SJCRH30 (cell line): ENCODE data around the gene AHNAK. TPM values are rescaled to one million over a fixed set of nuclear protein-coding genes. Genes with fewer than 3 reads are reported as not detected.
"Not testable (repeated sequence)": the region's sequence is repeated elsewhere in the genome, so short reads cannot be mapped to it uniquely, and the experiment has no call there.

Experiments
- DNase-seq, 2 experiments: peaks; one replicate each; pipeline ENCODE4 v3.0.0-alpha.2; 2015 to 2020
- H3K27ac ChIP-seq: fragments of 250-450 bp; sonication (Bioruptor Pico); 2 replicates; pipeline ENCODE4 v1.5.1; 2020; ENCODE audit warnings: mild to moderate bottlenecking, moderate library complexity
- H3K27me3 ChIP-seq: fragments of 250-450 bp; sonication (Bioruptor Pico); 2 replicates; pipeline ENCODE4 v1.5.1; 2020; ENCODE audit warnings: mild to moderate bottlenecking, moderate library complexity
- H3K36me3 ChIP-seq: fragments of 250-450 bp; sonication (Bioruptor Pico); 2 replicates; pipeline ENCODE4 v1.5.1; 2020; ENCODE audit warnings: mild to moderate bottlenecking, moderate library complexity
- H3K4me1 ChIP-seq: fragments of 250-450 bp; sonication (Bioruptor Pico); 2 replicates; pipeline ENCODE4 v1.5.1; 2020; ENCODE audit warnings: mild to moderate bottlenecking, moderate library complexity
- H3K4me3 ChIP-seq: fragments of 250-450 bp; sonication (Bioruptor Pico); 2 replicates; pipeline ENCODE4 v1.5.1; 2020; ENCODE audit warnings: mild to moderate bottlenecking, moderate library complexity
- H3K9me3 ChIP-seq: fragments of 250-450 bp; sonication (Bioruptor Pico); replicated peaks from 2 replicates; pipeline ENCODE4 v1.5.1; 2020; ENCODE audit warnings: mild to moderate bottlenecking, moderate library complexity
- total RNA-seq: library from RNA; depleted of rRNA; stranded (reverse); fragments of >200 nt; shearing (Covaris generic); gene quantifications from 2 replicates; pipeline ENCODE4 v1.2.3, GENCODE V29; 2014; rRNA removed

AHNAK gene
- total RNA-seq, 1 experiment from 2014 or later, result 10.3 TPM

GRCh38 chr11:62393735-62394134, 152.9 kb downstream of the AHNAK start:
- no peaks in the 10 kb centered on the region for H3K27me3 ChIP-seq
- no peak overlapping the region for H3K27ac ChIP-seq
- no peak overlapping the region for H3K4me3 ChIP-seq
- DNase-seq, result no peak
- peaks cover 7% of the 10 kb centered on the region for H3K4me1 ChIP-seq
- H3K36me3 ChIP-seq, result no peaks in the 10 kb centered on the region
- no peaks in the 10 kb centered on the region for H3K9me3 ChIP-seq

GRCh38 chr11:62393061-62393611, 153.5 kb downstream of the AHNAK start:
- no peak for DNase-seq
- no peaks in the 10 kb centered on the region for H3K27me3 ChIP-seq
- no peaks in the 10 kb centered on the region for H3K9me3 ChIP-seq
- H3K4me3 ChIP-seq, result no peak overlapping the region
- H3K4me1 ChIP-seq, result peaks cover under 1% of the 10 kb centered on the region
- no peaks in the 10 kb centered on the region for H3K36me3 ChIP-seq
- no peak overlapping the region for H3K27ac ChIP-seq

- Histone ChIP-seq H3K9me3 (no peaks in the 10 kb centered on the region), H3K4me1 (no peaks in the 10 kb centered on the region), H3K27me3 (no peaks in the 10 kb centered on the region), H3K4me3 (no peak overlapping the region), H3K27ac (no peak overlapping the region), H3K36me3 (no peaks in the 10 kb centered on the region)
- no peak for DNase-seq
These were observed 154.1 kb downstream of the AHNAK start for GRCh38 chr11:62392506-62392905.

- H3K27ac ChIP-seq, result no peak overlapping the region
- H3K9me3 ChIP-seq, result no peaks in the 10 kb centered on the region
- no peak for DNase-seq
- no peaks in the 10 kb centered on the region for H3K27me3 ChIP-seq
- H3K4me1 ChIP-seq, result no peaks in the 10 kb centered on the region
- no peak overlapping the region for H3K4me3 ChIP-seq
- H3K36me3 ChIP-seq, result no peaks in the 10 kb centered on the region
These were observed 154.8 kb downstream of the AHNAK start for GRCh38 chr11:62391642-62392425.

GRCh38 chr11:62390722-62391121, 155.9 kb downstream of the AHNAK start:
- DNase-seq, result no peak
- Histone ChIP-seq H3K27me3 (no peaks in the 10 kb centered on the region), H3K36me3 (no peaks in the 10 kb centered on the region)

GRCh38 chr11:62390237-62390636, 156.4 kb downstream of the AHNAK start:
- no peak overlapping the region for H3K4me3 ChIP-seq
- DNase-seq, result no peak
- H3K4me1 ChIP-seq, result peaks cover 3% of the 10 kb centered on the region; the same call in 1 of the 2 replicates
- H3K9me3 ChIP-seq, result no peaks in the 10 kb centered on the region
- H3K36me3 ChIP-seq, result no peaks in the 10 kb centered on the region
- H3K27me3 ChIP-seq, result no peaks in the 10 kb centered on the region
- H3K27ac ChIP-seq, result no peak overlapping the region

More at GRCh38 chr11:62390722-62391121, 155.9 kb downstream of the AHNAK start:
- Histone ChIP-seq H3K4me3 (no peak overlapping the region), H3K27ac (no peak overlapping the region), H3K4me1 (peaks cover 3% of the 10 kb centered on the region; the same call in 1 of the 2 replicates), H3K9me3 (no peaks in the 10 kb centered on the region)

GRCh38 chr11:62388999-62389398, 157.6 kb downstream of the AHNAK start:
- no peak for DNase-seq
- H3K27ac ChIP-seq, result no peak overlapping the region
- H3K4me1 ChIP-seq, result peaks cover 3% of the 10 kb centered on the region; the same call in 1 of the 2 replicates
- H3K36me3 ChIP-seq, result no peaks in the 10 kb centered on the region
- H3K27me3 ChIP-seq, result no peaks in the 10 kb centered on the region
- H3K4me3 ChIP-seq, result no peak overlapping the region
- no peaks in the 10 kb centered on the region for H3K9me3 ChIP-seq

- no peaks in the 10 kb centered on the region for H3K27me3 ChIP-seq
- no peak overlapping the region for H3K27ac ChIP-seq
- H3K9me3 ChIP-seq, result no peaks in the 10 kb centered on the region
- H3K4me3 ChIP-seq, result no peak overlapping the region
- no peaks in the 10 kb centered on the region for H3K36me3 ChIP-seq
- no peak for DNase-seq
- H3K4me1 ChIP-seq, result peaks cover 6% of the 10 kb centered on the region; the same call in 1 of the 2 replicates
These were observed 159.2 kb downstream of the AHNAK start for GRCh38 chr11:62387381-62387780.

- not testable (repeated sequence) for H3K4me1 ChIP-seq
These were observed 160.5 kb downstream of the AHNAK start for GRCh38 chr11:62386083-62386482.

GRCh38 chr11:62383822-62384221, 162.8 kb downstream of the AHNAK start:
- Histone ChIP-seq H3K9me3 (no peaks in the 10 kb centered on the region), H3K4me3 (no peak overlapping the region), H3K36me3 (no peaks in the 10 kb centered on the region), H3K4me1 (peaks cover 10% of the 10 kb centered on the region; the same call in 1 of the 2 replicates), H3K27me3 (no peaks in the 10 kb centered on the region), H3K27ac (no peak overlapping the region)
- no peak for DNase-seq

More at GRCh38 chr11:62386083-62386482, 160.5 kb downstream of the AHNAK start:
- not testable (repeated sequence) for H3K4me3 ChIP-seq, H3K27ac ChIP-seq, H3K36me3 ChIP-seq, H3K27me3 ChIP-seq, DNase-seq, H3K9me3 ChIP-seq

Other genes with a start within 250 kb of the AHNAK start
- gene SCGB1D4, start 247.7 kb downstream of the AHNAK start, total RNA-seq, result not detected in 2 replicates
- 17.4 and 22.6 TPM in 2 replicates for gene ASRGL1, start 209.4 kb downstream of the AHNAK start, total RNA-seq
- not detected in 2 replicates for gene SCGB1A1, start 127.8 kb downstream of the AHNAK start, total RNA-seq
- gene EEF1G, start 27.1 kb upstream of the AHNAK start, total RNA-seq, result 2,270 and 2,323 TPM in 2 replicates
- 8.8 and 9.1 TPM in 2 replicates for gene TUT1, start 44.7 kb upstream of the AHNAK start, total RNA-seq
- gene MTA2, start 55.1 kb upstream of the AHNAK start, total RNA-seq, result 106 and 107 TPM in 2 replicates
- gene EML3, start 66.0 kb upstream of the AHNAK start, total RNA-seq, result 5.8 and 8.9 TPM in 2 replicates
- 0.46 and 0.51 TPM in 2 replicates for gene ROM1, start 66.5 kb upstream of the AHNAK start, total RNA-seq
- 23.4 and 28.2 TPM in 2 replicates for gene B3GAT3, start 75.2 kb upstream of the AHNAK start, total RNA-seq
- 209 and 210 TPM in 2 replicates for gene GANAB, start 99.8 kb upstream of the AHNAK start, total RNA-seq
- 20.1 and 20.3 TPM in 2 replicates for gene INTS5, start 106.5 kb upstream of the AHNAK start, total RNA-seq
- gene C11orf98, start 118.4 kb upstream of the AHNAK start, total RNA-seq, result 62.6 and 65.0 TPM in 2 replicates
- gene CSKMT, start 118.5 kb upstream of the AHNAK start, total RNA-seq, result 8.5 and 10.4 TPM in 2 replicates
- gene UQCC3, start 124.9 kb upstream of the AHNAK start, total RNA-seq, result 11.5 and 15.7 TPM in 2 replicates
- gene LBHD1, start 125.5 kb upstream of the AHNAK start, total RNA-seq, result 3.2 and 6.3 TPM in 2 replicates
- gene UBXN1, start 132.3 kb upstream of the AHNAK start, total RNA-seq, result 70.4 and 73.1 TPM in 2 replicates
- 0.55 and 0.73 TPM in 2 replicates for gene LRRN4CL, start 142.7 kb upstream of the AHNAK start, total RNA-seq
- gene BSCL2, start 160.6 kb upstream of the AHNAK start, total RNA-seq, result 24.3 and 26.1 TPM in 2 replicates
- gene GNG3, start 160.9 kb upstream of the AHNAK start, total RNA-seq, result not detected in 2 replicates
- 16.7 and 21.2 TPM in 2 replicates for gene HNRNPUL2, start 180.7 kb upstream of the AHNAK start, total RNA-seq
- gene TTC9C, start 181.7 kb upstream of the AHNAK start, total RNA-seq, result 46.2 and 47.0 TPM in 2 replicates
- gene ZBTB3, start 207.4 kb upstream of the AHNAK start, total RNA-seq, result 5.2 and 7.6 TPM in 2 replicates
- 74.1 and 88.0 TPM in 2 replicates for gene POLR2G, start 214.8 kb upstream of the AHNAK start, total RNA-seq
- 17.3 and 22.2 TPM in 2 replicates for gene TAF6L, start 224.6 kb upstream of the AHNAK start, total RNA-seq
- gene TMEM179B, start 240.6 kb upstream of the AHNAK start, total RNA-seq, result 27.6 and 31.9 TPM in 2 replicates
- 13.3 and 18.3 TPM in 2 replicates for gene TMEM223, start 245.2 kb upstream of the AHNAK start, total RNA-seq